Bronchial epithelial cell (primary cell): ENCODE measurements around the gene ULK4. TPM values are rescaled to one million over a fixed set of nuclear protein-coding genes. Genes with fewer than 3 reads are reported as not detected.
"Not testable (repeated sequence)": the region's sequence is repeated elsewhere in the genome, so short reads cannot be mapped to it uniquely, and the experiment has no call there.

Experiments
- DNase-seq: peaks from one replicate; pipeline ENCODE4 v3.0.0-alpha.2; 2010; ENCODE audit warnings: low read depth
- FAIRE-seq: peaks from 2 replicates; lab custom pipeline; 2011; peaks lifted over from hg19 to GRCh38; lab: Jason Lieb, UNC
- H3K27me3 ChIP-seq: 2 replicates; pipeline ENCODE4 v1.5.1; 2011; ENCODE audit warnings: low read length; ENCODE audit not compliant: control insufficient read depth, insufficient read depth
- H3K36me3 ChIP-seq: 2 replicates; pipeline ENCODE4 v1.5.1; 2011; ENCODE audit warnings: low read length; ENCODE audit not compliant: control insufficient read depth, insufficient read depth
- H3K4me3 ChIP-seq: 2 replicates; pipeline ENCODE4 v1.5.1; 2011; ENCODE audit warnings: mild to moderate bottlenecking, low read depth, low read length, control low read depth
- CTCF ChIP-seq: IDR thresholded peaks from 2 replicates; pipeline ENCODE4 v1.5.1; 2011; ENCODE audit warnings: mild to moderate bottlenecking, moderate library complexity, low read length, control low read depth, inconsistent platforms; ENCODE audit not compliant: insufficient read depth, severe bottlenecking
- total RNA-seq: library from RNA; depleted of rRNA; stranded (reverse); fragments of >200 nt; gene quantifications from 2 replicates; pipeline ENCODE4 v1.2.1, GENCODE V29; 2014

Gene ULK4
- total RNA-seq, 1 donor from 2014 or later = 3.9 TPM

DNA sequence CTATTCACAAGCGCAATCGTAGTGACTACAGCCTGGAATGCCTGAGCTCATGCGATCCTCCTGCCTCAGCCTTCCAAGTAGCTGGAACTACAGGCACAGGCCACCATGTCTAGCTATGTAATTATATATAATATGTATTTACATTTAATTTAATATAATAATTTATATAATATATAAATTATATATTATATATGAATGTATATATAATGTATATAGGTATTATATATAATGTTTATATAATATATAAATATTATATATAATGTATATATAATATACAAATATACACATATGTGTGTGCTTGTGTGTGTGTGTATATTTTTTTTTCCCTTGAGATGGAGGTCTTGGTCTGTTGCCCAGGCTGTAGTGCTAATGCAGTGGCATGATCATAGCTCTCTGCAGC is 27.6 kb upstream of the ULK4 start:
- Histone ChIP-seq H3K36me3 (no peaks in the 10 kb centered on the region), H3K4me3 (no peak overlapping the region), H3K27me3 (no peaks in the 10 kb centered on the region)
- no peak for FAIRE-seq
- no peak for TF ChIP-seq CTCF
- no peak for DNase-seq

- no peaks in the 10 kb centered on the region for H3K36me3 ChIP-seq
- H3K4me3 ChIP-seq = no peak overlapping the region
- TF ChIP-seq CTCF = no peak
- no peaks in the 10 kb centered on the region for H3K27me3 ChIP-seq
- FAIRE-seq = no peak
- DNase-seq = no peak
Measured at GRCh38 chr3:41987627-41988026, 25.7 kb upstream of the ULK4 start.

DNA sequence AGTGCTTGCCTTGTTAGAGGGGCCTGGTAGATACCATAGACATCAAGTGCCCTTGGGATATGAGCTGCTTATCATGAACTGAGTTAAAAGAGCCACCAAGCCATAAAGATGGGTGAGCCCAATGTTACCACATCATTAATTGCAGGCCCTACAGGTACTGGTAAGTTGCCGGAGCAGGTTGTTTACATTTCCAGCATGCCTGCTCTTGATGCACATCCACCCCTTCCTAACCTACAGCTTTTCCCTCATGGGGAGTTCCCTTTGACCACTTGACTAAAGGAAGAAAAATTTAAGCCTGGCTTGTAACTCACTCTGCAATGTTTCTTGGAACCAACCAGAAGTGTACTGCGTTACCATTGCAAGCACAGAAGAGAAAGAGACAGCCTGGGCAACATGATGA is 24.7 kb upstream of the ULK4 start:
- Histone ChIP-seq H3K36me3 (no peaks in the 10 kb centered on the region), H3K27me3 (no peaks in the 10 kb centered on the region), H3K4me3 (no peak overlapping the region)
- FAIRE-seq (no peak), DNase-seq (peak; percentile 36)
- no peak for TF ChIP-seq CTCF

GRCh38 chr3:41985018-41985417 is 23.1 kb upstream of the ULK4 start:
- FAIRE-seq (no peak), DNase-seq (no peak)
- Histone ChIP-seq H3K36me3 (no peaks in the 10 kb centered on the region), H3K4me3 (no peak overlapping the region), H3K27me3 (no peaks in the 10 kb centered on the region)
- TF ChIP-seq CTCF = no peak

DNA sequence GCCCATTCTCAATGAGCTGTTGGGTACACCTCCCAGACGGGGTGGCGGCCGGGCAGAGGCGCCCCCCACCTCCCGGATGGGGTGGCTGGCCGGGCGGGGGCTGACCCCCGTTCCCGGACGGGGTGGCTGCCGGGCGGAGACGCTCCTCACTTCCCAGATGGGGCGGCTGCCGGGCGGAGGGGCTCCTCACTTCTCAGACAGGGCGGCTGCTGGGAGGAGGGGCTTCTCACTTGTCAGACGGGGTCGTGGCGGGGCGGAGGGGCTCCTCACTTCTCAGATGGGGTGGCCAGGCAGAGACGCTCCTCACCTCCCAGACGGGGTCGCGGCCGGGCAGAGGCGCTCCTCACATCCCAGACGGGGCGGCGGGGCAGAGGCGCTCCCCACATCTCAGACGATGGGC is 21.2 kb upstream of the ULK4 start:
- not testable (repeated sequence) for H3K27me3 ChIP-seq, FAIRE-seq, H3K36me3 ChIP-seq, DNase-seq, H3K4me3 ChIP-seq

DNA sequence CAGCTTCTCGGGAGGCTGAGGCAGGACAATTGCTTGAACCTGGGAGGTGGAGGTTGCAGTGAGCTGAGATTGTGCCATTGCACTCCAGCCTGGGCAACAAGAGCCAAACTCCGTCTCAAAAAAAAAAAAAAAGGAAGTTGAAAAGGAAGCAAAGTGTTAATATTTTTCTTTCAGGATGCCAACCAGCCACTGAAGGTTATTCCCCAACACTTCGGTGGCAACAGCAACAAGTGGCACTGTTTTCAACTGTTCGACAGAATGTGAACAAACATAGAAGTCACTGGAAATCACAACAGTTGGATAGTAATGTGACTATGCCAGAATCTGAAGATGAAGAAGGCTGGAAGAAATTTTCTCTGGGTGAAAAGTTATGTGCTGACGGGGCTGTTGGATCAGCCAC is 15.5 kb upstream of the ULK4 start:
- not testable (repeated sequence) for DNase-seq, FAIRE-seq, H3K36me3 ChIP-seq, H3K27me3 ChIP-seq, H3K4me3 ChIP-seq

- no peak overlapping the region for H3K4me3 ChIP-seq
- no peak for FAIRE-seq
- no peak for DNase-seq
Measured at GRCh38 chr3:41975416-41976103, 13.7 kb upstream of the ULK4 start.

More at GRCh38 chr3:41975416-41976103, 13.7 kb upstream of the ULK4 start:
- Histone ChIP-seq H3K36me3 (no peaks in the 10 kb centered on the region), H3K27me3 (no peaks in the 10 kb centered on the region)
- no peak for TF ChIP-seq CTCF
